Adrenal gland (tissue), 12 donors: ENCODE measurements around the gene MINDY4. TPM values are rescaled to one million over a fixed set of nuclear protein-coding genes. Genes with fewer than 3 reads are reported as not detected.
A peak's percentile ranks its signal among the peaks of the same experiment; 100 is the strongest.

Source experiments
- DNase-seq, 7 donors: peaks; one replicate each; pipeline ENCODE4 v3.0.0-alpha.2; 2019 to 2020
- H3K27ac ChIP-seq, 5 donors: fragments of 200-600 bp; sonication (generic) in 4 of 5; 1 replicate in 3 of 5; 2 replicates in 2 of 5; pipeline versions ENCODE4 v1.5.1 to v1.8.0; 2016 to 2020; ENCODE audit warnings: mild to moderate bottlenecking in 1 of 5
- H3K27me3 ChIP-seq: fragments of 200-600 bp; 2 replicates; pipeline ENCODE4 v1.8.0; 2021
- H3K36me3 ChIP-seq, 2 donors: fragments of 200-600 bp; replicated peaks in 1 of 2; 1 replicate in 1 of 2; 2 replicates in 1 of 2; pipeline versions ENCODE4 v1.5.1 to v1.8.0; 2018 to 2022
- H3K4me1 ChIP-seq, 2 donors: fragments of 200-600 bp; replicated peaks in 1 of 2; 1 replicate in 1 of 2; 2 replicates in 1 of 2; pipeline versions ENCODE4 v1.5.1 to v1.8.0; 2018 to 2021
- H3K4me3 ChIP-seq, 4 donors: fragments of 200-600 bp; sonication (generic) in 3 of 4; one replicate each; pipeline ENCODE4 v1.5.1; 2016 to 2018
- H3K9me3 ChIP-seq, 3 donors: fragments of 200-600 bp; sonication (generic) in 1 of 3; replicated peaks in 1 of 3; 1 replicate in 2 of 3; 2 replicates in 1 of 3; pipeline versions ENCODE4 v1.5.1 to v1.8.0; 2016 to 2021
- CTCF ChIP-seq, 6 experiments: fragments of 450-650 bp in 4 of 6; fragments of 200-600 bp in 2 of 6; sonication (generic) in 1 of 6; IDR thresholded peaks; 1 replicate in 5 of 6; 2 replicates in 1 of 6; pipeline versions ENCODE4 v1.5.1 to v1.8.0; 2016 to 2021; ENCODE audit warnings: antibody characterized with exemption in 6 of 6, mild to moderate bottlenecking in 2 of 6, moderate library complexity in 1 of 6
- POLR2A ChIP-seq, 2 donors: fragments of 450-650 bp; IDR thresholded peaks; one replicate each; pipeline ENCODE4 v1.6.1; 2017; ENCODE audit warnings: antibody characterized with exemption in 2 of 2, mild to moderate bottlenecking in 2 of 2, moderate library complexity in 1 of 2
- WGBS, 4 donors: extraction: QIAGEN DNeasy Blood & Tissue Kit in 2 of 4; methylation state at CpG; one replicate each; pipeline versions ENCODE4 v1.1.5 to v1.1.7; 2013 to 2017; 5-methylcytosine and 5-hydroxymethylcytosine counted together
- intact Hi-C, 2 donors: fragments of 100-400 bp; cut with DNase I; formaldehyde crosslinking; loops; one replicate each; pipeline versions ENCODE4 v1.14.1 to v1.15.0; 2022 to 2023
- polyA plus RNA-seq, 3 donors: library from polyadenylated mRNA; stranded (reverse); fragments of 200-250 nt in 2 of 3; fragments of 350-450 nt in 1 of 3; fragmentation: Illumina TruSeq in 1 of 3; extraction: RNeasy Lipid Tissue Mini Kit (QIAGEN cat#74804) in 1 of 3; gene quantifications; one replicate each; pipeline ENCODE4 v1.2.3, GENCODE V29; 2013 to 2014
- total RNA-seq, 9 donors: library from RNA; depleted of rRNA in 4 of 9; stranded (reverse); fragments of >200 nt in 4 of 9; fragments of 120-200 nt in 1 of 9; fragmentation: NEBNext Ultra II Directional in 1 of 9; extraction: Animal tissue kit (Norgen Biotek cat#: 25700) in 1 of 9; gene quantifications; one replicate each; pipeline versions ENCODE4 v1.1.0 to v1.2.4, GENCODE V29; 2013 to 2023
- donor health status: healthy with polysubstance abuse.
- donor health status: Bipolar disorder and iron deficiency.
- donor health status: DM: yes; HTN: yes; CAD: no.
- donor health status: DM: no; HTN: no; CAD: no.
- donor health status: DM: no; HTN: no; CAD: no.
- donor health status: DM: yes; HTN: yes; CAD: no.

Gene MINDY4
- total and polyA plus RNA-seq, 12 donors, result 4.8 to 19.9 (median 7.3) TPM

- TF ChIP-seq CTCF (IDR thresholded peaks at IDR 0.05) (no peak), POLR2A (IDR thresholded peaks at IDR 0.05) (peak in 1 of 2 donors; percentile 6)
- Histone ChIP-seq H3K36me3 (no peaks in the 10 kb centered on the region), H3K9me3 (no peaks in the 10 kb centered on the region), H3K27ac (peak overlapping the region in 3 of 5 donors; percentile 47 to 86 (median 69)), H3K4me1 (peaks cover 0 to 6% of the 10 kb centered on the region in 2 donors), H3K4me3 (peak overlapping the region in 2 of 4 donors; percentile 28 to 43), H3K27me3 (no peaks in the 10 kb centered on the region)
- intact Hi-C loops, result no loop called here
- peak; percentile 63 to 89 (median 78) for DNase-seq
- 15 to 36% (median 27%) methylated on average over 5 of the region's 5 CpGs for WGBS, 4 donors
Observed at GRCh38 chr7:30752979-30753378, 18.2 kb upstream of the MINDY4 start.

- peak overlapping the region in 2 of 4 donors; percentile 9 to 43 for H3K4me3 ChIP-seq
- WGBS, 4 donors, result 70 to 90% (median 80%) methylated on average over 6 of the region's 6 CpGs
- DNase-seq, result no peak
- H3K9me3 ChIP-seq, result no peaks in the 10 kb centered on the region
- no peaks in the 10 kb centered on the region for H3K36me3 ChIP-seq
- no peaks in the 10 kb centered on the region for H3K27me3 ChIP-seq
- H3K4me1 ChIP-seq, result peaks cover 0 to 6% of the 10 kb centered on the region in 2 donors
- intact Hi-C loops, result no loop called here
- peak overlapping the region in 2 of 5 donors; percentile 69 to 86 for H3K27ac ChIP-seq
- TF ChIP-seq POLR2A (IDR thresholded peaks at IDR 0.05) (no peak), CTCF (IDR thresholded peaks at IDR 0.05) (no peak)
Observed at GRCh38 chr7:30754315-30754877, 16.8 kb upstream of the MINDY4 start.

- H3K27ac ChIP-seq, result peak overlapping the region in 2 of 5 donors; percentile 50 to 74
- no peaks in the 10 kb centered on the region for H3K9me3 ChIP-seq
- no peaks in the 10 kb centered on the region for H3K27me3 ChIP-seq
- intact Hi-C loops, result no loop called here
- 73 to 78% (median 76%) methylated on average over 12 to 22 of the region's 22 CpGs for WGBS, 4 donors
- no peak for TF ChIP-seq CTCF (IDR thresholded peaks at IDR 0.05)
- no peak for TF ChIP-seq POLR2A (IDR thresholded peaks at IDR 0.05)
- H3K4me3 ChIP-seq, result peak overlapping the region in 1 of 4 donors; percentile 43
- peaks cover 0 to 6% of the 10 kb centered on the region in 2 donors for H3K4me1 ChIP-seq
- DNase-seq, result peak in 6 of 7 donors; percentile 35 to 86 (median 64)
- no peaks in the 10 kb centered on the region for H3K36me3 ChIP-seq
Observed at GRCh38 chr7:30755384-30756154, 15.6 kb upstream of the MINDY4 start.

- H3K27ac ChIP-seq, result peak overlapping the region in 2 of 5 donors; percentile 27 to 65
- WGBS, 4 donors, result 59 to 69% (median 65%) methylated on average over 6 of the region's 6 CpGs
- TF ChIP-seq POLR2A (IDR thresholded peaks at IDR 0.05) (no peak), CTCF (IDR thresholded peaks at IDR 0.05) (no peak)
- no peak overlapping the region for H3K4me3 ChIP-seq
- H3K27me3 ChIP-seq, result no peaks in the 10 kb centered on the region
- DNase-seq, result no peak
- intact Hi-C loops, result no loop called here
- H3K9me3 ChIP-seq, result no peaks in the 10 kb centered on the region
- peaks cover 3 to 14% of the 10 kb centered on the region in 2 donors for H3K4me1 ChIP-seq
- no peaks in the 10 kb centered on the region for H3K36me3 ChIP-seq
Observed at GRCh38 chr7:30757342-30757692, 13.9 kb upstream of the MINDY4 start.
